GM12878 (cell line): ENCODE measurements around the gene CFAP58. TPM values are rescaled to one million over a fixed set of nuclear protein-coding genes. Genes with fewer than 3 reads are reported as not detected.

Experiments
- CEBPB ChIP-seq, 2 experiments: fragments of 150-350 bp in 1 of 2; IDR thresholded peaks; 2 replicates each; pipeline ENCODE4 v1.6.1; 2012 to 2014; ENCODE audit warnings: low read depth in 2 of 2, low read length in 2 of 2, borderline replicate concordance in 1 of 2, inconsistent platforms in 1 of 2
- IKZF1 ChIP-seq: fragments of 450-650 bp; conservative IDR thresholded peaks from 2 replicates; pipeline ENCODE4 v1.6.1; 2017; ENCODE audit warnings: antibody characterized with exemption, mild to moderate bottlenecking
- MTA2 ChIP-seq: fragments of 450-650 bp; IDR thresholded peaks from 2 replicates; pipeline ENCODE4 v1.6.1; 2016; ENCODE audit warnings: low read depth, mild to moderate bottlenecking, moderate library complexity
- MTA3 ChIP-seq: IDR thresholded peaks from 2 replicates; pipeline ENCODE4 v1.6.1; 2012; ENCODE audit warnings: low read length, inconsistent platforms, borderline replicate concordance
- RELA ChIP-seq: fragments of 450-650 bp; IDR thresholded peaks from 2 replicates; pipeline ENCODE4 v1.8.0; 2014; ENCODE audit warnings: borderline replicate concordance; ENCODE audit not compliant: partially characterized antibody
- SUZ12 ChIP-seq: fragments of 200-600 bp; sonication (generic); IDR thresholded peaks from one replicate; pipeline ENCODE4 v1.6.1; 2018; ENCODE audit warnings: antibody characterized with exemption, mild to moderate bottlenecking; ENCODE audit not compliant: unreplicated experiment
- TCF7 ChIP-seq: IDR thresholded peaks from 2 replicates; pipeline ENCODE4 v1.6.1; 2014; ENCODE audit warnings: antibody characterized with exemption, borderline replicate concordance
- ZNF622 ChIP-seq: fragments of 450-650 bp; IDR thresholded peaks from 2 replicates; pipeline ENCODE4 v1.6.1; 2017; ENCODE audit warnings: mild to moderate bottlenecking, inconsistent platforms
- polyA plus RNA-seq, 11 experiments: library from polyadenylated mRNA; depleted of rRNA in 4 of 11; unstranded in 6 of 11; stranded (reverse) in 5 of 11; fragments of >200 nt; fragmentation: Nextera tagmentation in 4 of 11; fragmentation: Illumina TruSeq in 1 of 11; extraction: Ambion mirVana in 4 of 11; extraction: Trizol in 1 of 11; gene quantifications; 1 replicate in 1 of 11; 2 replicates in 10 of 11; pipeline versions ENCODE4 v1.2.1 to v1.2.3, GENCODE V29; 2011 to 2016; ENCODE audit warnings: inconsistent platforms in 2 of 11, missing spikeins in 2 of 11, low read depth in 1 of 11
- total RNA-seq, 4 experiments: library from RNA; depleted of rRNA in 3 of 4; stranded (reverse); fragments of >200 nt in 3 of 4; fragmentation: Illumina TruSeq in 1 of 4; extraction: Trizol in 1 of 4; gene quantifications; 2 replicates each; pipeline versions ENCODE4 v1.2.1 to v1.2.3, GENCODE V29; 2013 to 2021
- TF ChIP-seq, protein P1 (sequence below): fragments of 450-650 bp; formaldehyde crosslinking; IDR thresholded peaks from 2 replicates; pipeline ENCODE4 v1.4.0; 2020; ENCODE audit warnings: mild to moderate bottlenecking, moderate library complexity
- TF ChIP-seq, protein P2 (sequence below): fragments of 450-650 bp; formaldehyde crosslinking; IDR thresholded peaks from 2 replicates; pipeline ENCODE4 v1.4.0; 2022; ENCODE audit warnings: mild to moderate bottlenecking, moderate library complexity
- TF ChIP-seq, protein P3 (sequence below): IDR thresholded peaks from 2 replicates; pipeline ENCODE4 v1.6.1; 2012; ENCODE audit warnings: low read length, inconsistent platforms
- TF ChIP-seq, protein P4 (sequence below): fragments of 150-350 bp; IDR thresholded peaks from 2 replicates; pipeline ENCODE4 v1.6.1; 2014; ENCODE audit warnings: mild to moderate bottlenecking, low read depth, low read length
- TF ChIP-seq, protein P5 (sequence below): IDR thresholded peaks from 2 replicates; pipeline ENCODE4 v1.6.1; 2012; ENCODE audit warnings: improper control_type of control experiment, low read depth, low read length; ENCODE audit not compliant: insufficient replicate concordance

The CFAP58 gene
- total and polyA plus RNA-seq, 10 of the 15 experiments (the other 5 are each of a cell fraction or from before 2014, with no cell fraction given): 0.03 to 0.35 (median 0.21) TPM

DNA sequence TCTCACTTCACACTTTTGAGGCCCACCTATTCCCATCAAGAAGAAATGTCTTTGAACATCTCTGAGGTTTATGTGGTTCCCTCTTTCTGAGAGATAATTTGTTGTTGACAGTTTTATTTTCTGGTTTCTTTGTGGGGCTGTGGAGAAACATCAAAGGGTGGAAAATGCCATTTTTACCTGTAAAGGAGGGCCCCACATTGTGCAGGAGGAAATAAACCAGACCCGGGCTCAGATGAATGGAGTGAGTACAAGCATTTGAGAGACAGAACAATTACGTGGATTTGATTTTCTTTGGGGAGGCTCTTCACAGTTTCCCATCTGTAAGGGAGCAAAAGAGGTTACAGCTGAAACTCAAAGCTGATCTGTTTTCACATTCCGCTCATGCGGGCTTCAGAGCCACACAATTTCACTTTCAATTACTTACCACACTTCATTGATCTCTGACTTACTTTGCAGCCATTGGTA, 45.2 kb upstream of the CFAP58 start (continued):
- TF ChIP-seq, protein P1, sequence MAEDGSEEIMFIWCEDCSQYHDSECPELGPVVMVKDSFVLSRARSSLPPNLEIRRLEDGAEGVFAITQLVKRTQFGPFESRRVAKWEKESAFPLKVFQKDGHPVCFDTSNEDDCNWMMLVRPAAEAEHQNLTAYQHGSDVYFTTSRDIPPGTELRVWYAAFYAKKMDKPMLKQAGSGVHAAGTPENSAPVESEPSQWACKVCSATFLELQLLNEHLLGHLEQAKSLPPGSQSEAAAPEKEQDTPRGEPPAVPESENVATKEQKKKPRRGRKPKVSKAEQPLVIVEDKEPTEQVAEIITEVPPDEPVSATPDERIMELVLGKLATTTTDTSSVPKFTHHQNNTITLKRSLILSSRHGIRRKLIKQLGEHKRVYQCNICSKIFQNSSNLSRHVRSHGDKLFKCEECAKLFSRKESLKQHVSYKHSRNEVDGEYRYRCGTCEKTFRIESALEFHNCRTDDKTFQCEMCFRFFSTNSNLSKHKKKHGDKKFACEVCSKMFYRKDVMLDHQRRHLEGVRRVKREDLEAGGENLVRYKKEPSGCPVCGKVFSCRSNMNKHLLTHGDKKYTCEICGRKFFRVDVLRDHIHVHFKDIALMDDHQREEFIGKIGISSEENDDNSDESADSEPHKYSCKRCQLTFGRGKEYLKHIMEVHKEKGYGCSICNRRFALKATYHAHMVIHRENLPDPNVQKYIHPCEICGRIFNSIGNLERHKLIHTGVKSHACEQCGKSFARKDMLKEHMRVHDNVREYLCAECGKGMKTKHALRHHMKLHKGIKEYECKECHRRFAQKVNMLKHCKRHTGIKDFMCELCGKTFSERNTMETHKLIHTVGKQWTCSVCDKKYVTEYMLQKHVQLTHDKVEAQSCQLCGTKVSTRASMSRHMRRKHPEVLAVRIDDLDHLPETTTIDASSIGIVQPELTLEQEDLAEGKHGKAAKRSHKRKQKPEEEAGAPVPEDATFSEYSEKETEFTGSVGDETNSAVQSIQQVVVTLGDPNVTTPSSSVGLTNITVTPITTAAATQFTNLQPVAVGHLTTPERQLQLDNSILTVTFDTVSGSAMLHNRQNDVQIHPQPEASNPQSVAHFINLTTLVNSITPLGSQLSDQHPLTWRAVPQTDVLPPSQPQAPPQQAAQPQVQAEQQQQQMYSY: no peak
- TF ChIP-seq, protein P2, sequence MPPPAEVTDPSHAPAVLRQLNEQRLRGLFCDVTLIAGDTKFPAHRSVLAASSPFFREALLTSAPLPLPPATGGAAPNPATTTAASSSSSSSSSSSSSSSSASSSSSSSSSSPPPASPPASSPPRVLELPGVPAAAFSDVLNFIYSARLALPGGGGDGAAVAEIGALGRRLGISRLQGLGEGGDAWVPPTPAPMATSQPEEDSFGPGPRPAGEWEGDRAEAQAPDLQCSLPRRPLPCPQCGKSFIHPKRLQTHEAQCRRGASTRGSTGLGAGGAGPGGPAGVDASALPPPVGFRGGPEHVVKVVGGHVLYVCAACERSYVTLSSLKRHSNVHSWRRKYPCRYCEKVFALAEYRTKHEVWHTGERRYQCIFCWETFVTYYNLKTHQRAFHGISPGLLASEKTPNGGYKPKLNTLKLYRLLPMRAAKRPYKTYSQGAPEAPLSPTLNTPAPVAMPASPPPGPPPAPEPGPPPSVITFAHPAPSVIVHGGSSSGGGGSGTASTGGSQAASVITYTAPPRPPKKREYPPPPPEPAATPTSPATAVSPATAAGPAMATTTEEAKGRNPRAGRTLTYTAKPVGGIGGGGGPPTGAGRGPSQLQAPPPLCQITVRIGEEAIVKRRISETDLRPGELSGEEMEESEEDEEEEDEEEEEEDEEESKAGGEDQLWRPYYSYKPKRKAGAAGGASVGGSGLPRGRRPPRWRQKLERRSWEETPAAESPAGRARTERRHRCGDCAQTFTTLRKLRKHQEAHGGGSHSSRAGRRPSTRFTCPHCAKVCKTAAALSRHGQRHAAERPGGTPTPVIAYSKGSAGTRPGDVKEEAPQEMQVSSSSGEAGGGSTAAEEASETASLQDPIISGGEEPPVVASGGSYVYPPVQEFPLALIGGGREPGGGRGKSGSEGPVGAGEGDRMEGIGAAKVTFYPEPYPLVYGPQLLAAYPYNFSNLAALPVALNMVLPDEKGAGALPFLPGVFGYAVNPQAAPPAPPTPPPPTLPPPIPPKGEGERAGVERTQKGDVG (CRISPR knock-in tag): no peak
- no peak for TF ChIP-seq SUZ12
- TF ChIP-seq MTA3: no peak
- TF ChIP-seq, protein P3, sequence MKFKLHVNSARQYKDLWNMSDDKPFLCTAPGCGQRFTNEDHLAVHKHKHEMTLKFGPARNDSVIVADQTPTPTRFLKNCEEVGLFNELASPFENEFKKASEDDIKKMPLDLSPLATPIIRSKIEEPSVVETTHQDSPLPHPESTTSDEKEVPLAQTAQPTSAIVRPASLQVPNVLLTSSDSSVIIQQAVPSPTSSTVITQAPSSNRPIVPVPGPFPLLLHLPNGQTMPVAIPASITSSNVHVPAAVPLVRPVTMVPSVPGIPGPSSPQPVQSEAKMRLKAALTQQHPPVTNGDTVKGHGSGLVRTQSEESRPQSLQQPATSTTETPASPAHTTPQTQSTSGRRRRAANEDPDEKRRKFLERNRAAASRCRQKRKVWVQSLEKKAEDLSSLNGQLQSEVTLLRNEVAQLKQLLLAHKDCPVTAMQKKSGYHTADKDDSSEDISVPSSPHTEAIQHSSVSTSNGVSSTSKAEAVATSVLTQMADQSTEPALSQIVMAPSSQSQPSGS: peak; percentile 42; the same call in 1 of the 2 replicates
- TF ChIP-seq, protein P4, sequence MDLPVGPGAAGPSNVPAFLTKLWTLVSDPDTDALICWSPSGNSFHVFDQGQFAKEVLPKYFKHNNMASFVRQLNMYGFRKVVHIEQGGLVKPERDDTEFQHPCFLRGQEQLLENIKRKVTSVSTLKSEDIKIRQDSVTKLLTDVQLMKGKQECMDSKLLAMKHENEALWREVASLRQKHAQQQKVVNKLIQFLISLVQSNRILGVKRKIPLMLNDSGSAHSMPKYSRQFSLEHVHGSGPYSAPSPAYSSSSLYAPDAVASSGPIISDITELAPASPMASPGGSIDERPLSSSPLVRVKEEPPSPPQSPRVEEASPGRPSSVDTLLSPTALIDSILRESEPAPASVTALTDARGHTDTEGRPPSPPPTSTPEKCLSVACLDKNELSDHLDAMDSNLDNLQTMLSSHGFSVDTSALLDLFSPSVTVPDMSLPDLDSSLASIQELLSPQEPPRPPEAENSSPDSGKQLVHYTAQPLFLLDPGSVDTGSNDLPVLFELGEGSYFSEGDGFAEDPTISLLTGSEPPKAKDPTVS: no peak
- TF ChIP-seq CEBPB (IDR thresholded peaks at IDR 0.05; ENCODE audit: borderline replicate concordance in 1 of 2, low read depth in 2 of 2, low read length in 2 of 2): 0 out of 4 replicates have a peak, but pooled peaks of 1 of the 2 experiments have one; percentile 7
- TF ChIP-seq ZNF622: no peak
- TF ChIP-seq TCF7: peak; percentile 74
- TF ChIP-seq, protein P5, sequence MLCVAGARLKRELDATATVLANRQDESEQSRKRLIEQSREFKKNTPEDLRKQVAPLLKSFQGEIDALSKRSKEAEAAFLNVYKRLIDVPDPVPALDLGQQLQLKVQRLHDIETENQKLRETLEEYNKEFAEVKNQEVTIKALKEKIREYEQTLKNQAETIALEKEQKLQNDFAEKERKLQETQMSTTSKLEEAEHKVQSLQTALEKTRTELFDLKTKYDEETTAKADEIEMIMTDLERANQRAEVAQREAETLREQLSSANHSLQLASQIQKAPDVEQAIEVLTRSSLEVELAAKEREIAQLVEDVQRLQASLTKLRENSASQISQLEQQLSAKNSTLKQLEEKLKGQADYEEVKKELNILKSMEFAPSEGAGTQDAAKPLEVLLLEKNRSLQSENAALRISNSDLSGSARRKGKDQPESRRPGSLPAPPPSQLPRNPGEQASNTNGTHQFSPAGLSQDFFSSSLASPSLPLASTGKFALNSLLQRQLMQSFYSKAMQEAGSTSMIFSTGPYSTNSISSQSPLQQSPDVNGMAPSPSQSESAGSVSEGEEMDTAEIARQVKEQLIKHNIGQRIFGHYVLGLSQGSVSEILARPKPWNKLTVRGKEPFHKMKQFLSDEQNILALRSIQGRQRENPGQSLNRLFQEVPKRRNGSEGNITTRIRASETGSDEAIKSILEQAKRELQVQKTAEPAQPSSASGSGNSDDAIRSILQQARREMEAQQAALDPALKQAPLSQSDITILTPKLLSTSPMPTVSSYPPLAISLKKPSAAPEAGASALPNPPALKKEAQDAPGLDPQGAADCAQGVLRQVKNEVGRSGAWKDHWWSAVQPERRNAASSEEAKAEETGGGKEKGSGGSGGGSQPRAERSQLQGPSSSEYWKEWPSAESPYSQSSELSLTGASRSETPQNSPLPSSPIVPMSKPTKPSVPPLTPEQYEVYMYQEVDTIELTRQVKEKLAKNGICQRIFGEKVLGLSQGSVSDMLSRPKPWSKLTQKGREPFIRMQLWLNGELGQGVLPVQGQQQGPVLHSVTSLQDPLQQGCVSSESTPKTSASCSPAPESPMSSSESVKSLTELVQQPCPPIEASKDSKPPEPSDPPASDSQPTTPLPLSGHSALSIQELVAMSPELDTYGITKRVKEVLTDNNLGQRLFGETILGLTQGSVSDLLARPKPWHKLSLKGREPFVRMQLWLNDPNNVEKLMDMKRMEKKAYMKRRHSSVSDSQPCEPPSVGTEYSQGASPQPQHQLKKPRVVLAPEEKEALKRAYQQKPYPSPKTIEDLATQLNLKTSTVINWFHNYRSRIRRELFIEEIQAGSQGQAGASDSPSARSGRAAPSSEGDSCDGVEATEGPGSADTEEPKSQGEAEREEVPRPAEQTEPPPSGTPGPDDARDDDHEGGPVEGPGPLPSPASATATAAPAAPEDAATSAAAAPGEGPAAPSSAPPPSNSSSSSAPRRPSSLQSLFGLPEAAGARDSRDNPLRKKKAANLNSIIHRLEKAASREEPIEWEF: no peak
- peak; percentile 65 for TF ChIP-seq MTA2
- no peak for TF ChIP-seq RELA
- TF ChIP-seq IKZF1: peak; percentile 62
